HK-2 (cell line): ENCODE data around the gene PKD1.
"Not testable (repeated sequence)": the region's sequence is repeated elsewhere in the genome, so short reads cannot be mapped to it uniquely, and the experiment has no call there.

Source experiments
- DNase-seq: peaks from one replicate; pipeline ENCODE4 v3.0.0-alpha.2; 2018; ENCODE audit not compliant: unreplicated experiment

The PKD1 gene

GRCh38 chr16:2124377-2124693 lies 11.4 kb downstream of the PKD1 start:
- DNase-seq = not testable (repeated sequence)

GRCh38 chr16:2123706-2124376 lies 11.9 kb downstream of the PKD1 start:
- DNase-seq = not testable (repeated sequence)

GRCh38 chr16:2122934-2123683 lies 12.6 kb downstream of the PKD1 start:
- not testable (repeated sequence) for DNase-seq

DNA sequence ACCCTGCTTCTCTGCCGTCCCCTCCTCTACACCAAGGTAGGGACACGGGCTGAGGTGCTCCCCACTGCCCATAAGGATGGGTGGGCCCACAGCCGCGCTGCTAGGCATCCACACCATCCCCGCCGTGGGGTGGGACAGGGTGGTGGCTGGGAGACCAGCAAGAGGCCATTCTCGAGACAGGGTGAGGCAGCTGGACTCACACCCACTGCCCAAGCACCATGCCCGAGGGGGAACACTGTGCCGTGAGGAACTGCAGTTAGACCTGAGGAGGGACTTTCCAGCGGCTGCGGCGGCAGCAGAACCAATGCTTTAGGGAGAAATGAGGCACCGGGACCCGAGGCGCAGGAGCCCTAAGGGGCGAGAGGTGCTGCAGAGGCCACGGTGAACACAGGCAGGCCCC lies 13.3 kb downstream of the PKD1 start:
- no peak for DNase-seq

DNA sequence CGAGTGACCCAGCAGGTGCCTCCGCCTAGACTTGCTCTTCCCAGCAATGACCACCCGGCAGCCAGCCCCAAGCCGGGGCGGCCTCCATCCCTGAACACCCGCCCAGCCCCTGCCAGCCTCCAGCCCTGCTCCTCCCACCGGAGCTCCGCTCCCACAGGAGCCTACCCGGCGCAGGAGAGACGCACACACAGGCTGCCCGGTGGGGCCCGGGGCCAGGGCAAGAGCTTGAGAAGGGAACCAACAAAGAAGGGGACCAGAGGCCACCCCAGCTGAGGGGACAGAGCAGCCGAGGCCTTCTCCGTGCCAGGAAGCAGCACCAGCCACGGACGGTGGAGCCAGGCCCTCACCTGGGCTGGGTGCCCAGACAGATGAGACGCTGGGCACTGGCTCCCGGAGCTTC lies 13.8 kb downstream of the PKD1 start:
- DNase-seq = no peak

GRCh38 chr16:2121325-2121724 lies 14.4 kb downstream of the PKD1 start:
- DNase-seq = not testable (repeated sequence)

DNA sequence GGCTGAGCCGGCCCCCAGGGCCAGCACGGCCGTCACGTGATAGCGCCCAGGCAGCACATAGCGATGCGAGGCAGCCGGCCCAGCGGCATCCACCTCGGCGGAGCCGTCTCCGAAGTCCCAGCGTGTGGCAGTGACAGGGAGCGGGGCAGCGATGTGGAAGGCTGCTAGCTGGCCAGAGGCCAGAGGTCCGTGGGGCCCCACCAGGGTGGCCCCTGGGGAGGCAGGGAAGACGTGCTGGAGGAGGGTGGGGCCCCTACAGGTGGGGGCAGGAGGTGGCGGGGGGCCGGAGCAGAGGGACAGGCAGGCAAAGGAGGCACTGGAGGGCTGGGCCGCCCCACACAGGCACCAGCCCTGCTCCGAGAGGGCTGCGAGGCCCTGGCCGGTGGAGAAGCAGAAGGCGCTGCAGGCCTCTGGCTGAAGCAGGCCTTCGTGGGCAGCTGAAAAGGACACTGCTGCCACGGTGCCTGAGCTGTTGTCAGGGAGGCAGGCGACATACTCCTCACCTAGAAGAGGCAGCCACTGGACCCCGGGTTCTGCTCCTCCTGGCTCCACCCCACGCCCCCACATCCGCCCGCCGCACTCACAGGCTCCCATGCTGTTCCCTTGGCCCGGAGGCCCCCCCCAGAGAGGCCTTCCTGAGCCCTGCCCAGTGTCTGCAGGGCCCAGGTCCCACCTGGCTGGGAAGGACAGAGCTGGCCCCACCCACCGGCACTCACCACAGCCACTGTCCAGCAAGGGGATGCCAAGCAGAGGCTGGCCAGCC lies 17.6 kb downstream of the PKD1 start:
- not testable (repeated sequence) for DNase-seq

DNA sequence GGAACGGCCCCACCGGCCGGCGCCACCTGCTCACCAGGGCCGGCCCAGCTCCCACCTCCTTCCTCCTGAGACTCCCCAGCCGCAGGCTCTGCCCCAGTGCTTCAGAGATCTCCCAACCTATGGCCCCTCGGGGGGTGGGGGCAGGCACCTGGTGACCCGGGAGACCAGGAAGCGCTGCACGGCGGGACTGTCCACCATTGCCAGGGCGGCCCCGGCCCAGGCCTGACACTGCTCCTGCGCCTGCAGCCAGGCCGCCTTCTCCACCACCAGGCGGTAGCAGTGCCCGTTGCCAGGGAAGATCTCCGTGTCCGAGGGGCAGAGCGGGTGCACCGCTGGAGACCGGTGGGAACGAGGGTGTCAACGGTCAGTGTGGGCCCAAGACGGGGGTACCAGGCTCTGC lies 18.4 kb downstream of the PKD1 start:
- not testable (repeated sequence) for DNase-seq

- not testable (repeated sequence) for DNase-seq
Measured at GRCh38 chr16:2116428-2116827, 19.3 kb downstream of the PKD1 start.

- no peak for DNase-seq
Measured at GRCh38 chr16:2115591-2115973, 20.1 kb downstream of the PKD1 start.

DNA sequence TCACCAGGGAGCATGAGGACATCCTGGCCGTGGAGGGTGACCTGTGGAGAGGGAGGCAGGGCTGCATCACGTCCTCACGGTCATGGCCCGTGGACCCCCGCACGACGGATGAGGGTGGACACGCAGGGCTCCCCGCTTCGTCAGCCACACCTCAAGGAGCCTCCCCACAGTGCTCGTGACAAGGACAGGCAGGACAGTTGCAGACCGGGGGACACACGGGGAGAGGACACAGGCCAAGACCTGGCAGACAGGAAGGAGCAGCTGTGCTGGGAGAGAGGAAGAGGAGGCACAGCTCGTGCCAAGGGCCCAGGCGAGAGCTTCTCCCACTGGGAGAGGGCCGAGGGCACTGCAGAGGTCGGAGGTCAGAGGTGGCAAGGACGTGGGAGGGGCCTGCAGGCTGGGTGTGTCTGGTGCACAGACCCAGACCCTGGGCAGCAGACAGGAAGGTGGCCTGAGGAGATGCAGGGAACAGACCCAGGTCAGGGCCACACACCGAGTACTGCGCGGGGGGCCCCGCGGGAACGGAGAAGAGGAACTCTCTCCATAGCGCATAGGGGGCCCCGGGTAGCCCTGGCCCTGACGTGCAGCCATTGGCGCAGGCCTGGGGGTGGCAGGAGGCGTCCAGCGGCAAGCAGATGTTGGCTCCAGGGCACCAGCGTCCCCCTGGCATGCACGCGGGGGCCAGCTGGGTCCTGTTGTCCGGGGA lies 20.7 kb downstream of the PKD1 start:
- DNase-seq = not testable (repeated sequence)

GRCh38 chr16:2114225-2114624 lies 21.5 kb downstream of the PKD1 start:
- DNase-seq = not testable (repeated sequence)

DNA sequence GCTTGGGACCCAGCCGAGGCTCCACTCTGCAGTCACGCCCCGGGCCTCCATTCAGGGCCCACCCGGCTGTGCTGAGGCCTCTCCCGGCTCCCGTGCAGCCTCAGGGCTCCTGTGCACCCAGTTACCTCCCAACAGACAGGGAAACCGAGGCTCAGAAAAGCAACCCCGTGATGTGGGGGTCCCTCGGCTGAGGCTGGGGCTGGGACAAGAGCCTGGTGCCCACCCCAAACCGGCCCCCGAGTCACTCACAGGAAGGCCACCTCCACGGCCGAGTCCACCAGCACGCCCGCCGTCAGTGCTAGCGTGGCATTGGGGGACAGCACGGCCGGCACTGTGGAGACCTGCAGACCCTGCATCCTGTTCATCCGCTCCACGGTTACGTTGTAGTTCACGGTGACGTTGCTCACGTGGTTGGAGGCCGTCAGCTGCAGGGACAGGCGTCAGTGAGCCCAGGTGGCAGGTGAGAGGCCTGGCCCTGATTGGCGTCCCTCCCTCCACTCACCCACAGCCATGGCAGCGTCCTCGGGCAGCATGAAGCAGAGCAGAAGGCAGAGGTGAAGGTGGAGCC lies 23.1 kb downstream of the PKD1 start:
- not testable (repeated sequence) for DNase-seq

- DNase-seq = not testable (repeated sequence)
Measured at GRCh38 chr16:2111412-2112335, 24.0 kb downstream of the PKD1 start.

- not testable (repeated sequence) for DNase-seq
Measured at GRCh38 chr16:2111009-2111353, 24.7 kb downstream of the PKD1 start.

DNA sequence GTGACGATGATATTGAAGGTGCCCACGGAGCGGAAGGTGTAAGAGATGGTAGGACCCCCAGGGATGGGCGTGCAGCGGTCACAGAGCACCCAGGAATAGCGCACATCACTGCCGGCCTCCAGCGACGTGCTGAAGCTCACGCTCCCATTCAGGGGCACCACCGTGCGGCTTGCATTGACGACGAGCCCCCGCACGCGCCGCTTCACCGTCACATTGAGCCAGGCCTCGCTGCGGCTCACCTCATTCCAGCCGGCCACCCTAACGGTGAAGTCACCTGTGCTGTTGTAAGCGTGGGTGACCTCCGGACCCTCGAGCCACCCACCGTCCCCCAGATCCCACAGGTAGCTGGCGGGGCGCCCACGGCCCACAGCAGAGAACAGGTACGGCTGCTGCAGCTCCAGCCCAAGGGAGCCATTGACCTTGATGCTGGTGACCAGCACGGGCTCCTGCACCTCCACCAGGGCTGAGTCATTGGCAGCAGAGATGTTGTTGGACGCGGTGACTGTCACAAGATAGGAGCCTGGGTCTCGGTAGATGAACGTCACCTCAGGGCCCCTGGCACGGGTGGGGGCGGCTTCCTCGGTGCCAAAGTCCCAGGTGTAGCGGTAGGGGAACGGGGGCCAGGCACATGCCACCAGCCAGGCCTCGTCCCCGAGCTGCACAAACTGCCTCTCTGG lies 25.2 kb downstream of the PKD1 start:
- not testable (repeated sequence) for DNase-seq

- DNase-seq = not testable (repeated sequence)
Measured at GRCh38 chr16:2109872-2110271, 25.8 kb downstream of the PKD1 start.

DNA sequence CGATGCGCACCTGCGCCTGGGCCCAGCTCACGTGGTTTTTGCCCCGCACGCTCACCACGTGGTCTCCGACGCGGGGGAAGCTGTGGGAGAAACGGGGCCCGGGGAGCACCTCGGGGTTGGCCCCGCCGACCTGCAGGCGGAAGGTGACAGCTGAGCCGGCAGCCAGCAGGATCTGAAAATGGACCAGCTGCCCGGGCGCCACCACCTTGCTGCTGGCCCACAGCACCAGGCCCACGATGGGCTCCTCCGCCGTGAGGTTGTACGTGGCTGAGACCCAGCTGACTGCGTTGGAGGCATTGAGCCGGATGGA lies 26.5 kb downstream of the PKD1 start:
- not testable (repeated sequence) for DNase-seq

DNA sequence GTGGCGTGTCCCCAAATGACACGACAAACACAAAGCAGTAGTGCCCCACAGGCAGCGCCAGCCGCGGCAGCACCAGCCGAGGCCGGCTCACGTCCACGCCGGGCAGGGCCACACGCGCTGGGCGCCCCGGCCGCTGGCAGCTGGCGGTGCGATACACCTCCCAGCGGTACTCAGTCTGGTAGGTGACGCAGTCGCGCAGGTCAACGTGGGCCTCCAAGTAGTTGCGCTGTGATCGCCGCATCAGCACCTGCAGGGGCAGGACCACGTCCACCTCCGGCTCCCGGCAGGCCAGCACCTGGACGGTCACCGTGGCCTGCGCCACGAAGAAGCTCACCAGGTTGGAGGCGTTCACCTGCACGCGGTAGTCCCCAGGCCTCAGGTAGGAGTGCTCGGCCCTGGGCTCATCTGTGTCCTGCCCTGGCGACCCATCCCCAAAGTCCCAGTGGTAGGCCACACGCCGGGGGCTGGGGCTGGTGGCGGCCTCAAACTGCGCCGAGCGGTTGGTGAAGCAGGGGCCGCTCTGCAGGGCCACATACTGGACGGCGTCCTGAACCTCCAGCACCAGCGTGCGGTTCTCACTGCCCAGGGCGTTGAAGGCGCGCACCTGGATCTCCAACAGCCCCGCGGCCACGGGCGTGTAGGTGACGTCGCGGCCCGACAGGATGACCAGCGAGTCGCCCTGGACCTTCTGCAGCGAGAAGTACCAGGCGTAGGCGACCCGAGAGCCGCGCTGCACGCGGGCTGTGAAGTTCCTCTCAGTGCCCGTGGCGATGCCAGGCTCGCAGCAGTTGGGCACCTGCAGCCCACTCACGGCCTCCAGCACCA lies 27.0 kb downstream of the PKD1 start:
- DNase-seq = not testable (repeated sequence)

- DNase-seq = not testable (repeated sequence)
Measured at GRCh38 chr16:2107791-2108125, 27.9 kb downstream of the PKD1 start.
